NCI-H524 treated with DMSO at 0.1 percent for 48 hours (cell line): Measurements from ENCODE around the gene PRG2.
"Not testable (repeated sequence)": the region's sequence is repeated elsewhere in the genome, so short reads cannot be mapped to it uniquely, and the experiment has no call there.

Experiments
- DNase-seq: peaks from one replicate; lab custom pipeline; 2025; lab: John Stamatoyannopoulos, UW

Gene PRG2

GRCh38 chr11:57368106-57368844 lies 22.2 kb downstream of the PRG2 start:
- peak; percentile 49 for DNase-seq

- DNase-seq, result no peak
These were observed 25.4 kb downstream of the PRG2 start for GRCh38 chr11:57364851-57365660.

GRCh38 chr11:57363131-57364080 lies 27.0 kb downstream of the PRG2 start:
- DNase-seq, result no peak

GRCh38 chr11:57361926-57362325 lies 28.5 kb downstream of the PRG2 start:
- DNase-seq, result no peak

DNA sequence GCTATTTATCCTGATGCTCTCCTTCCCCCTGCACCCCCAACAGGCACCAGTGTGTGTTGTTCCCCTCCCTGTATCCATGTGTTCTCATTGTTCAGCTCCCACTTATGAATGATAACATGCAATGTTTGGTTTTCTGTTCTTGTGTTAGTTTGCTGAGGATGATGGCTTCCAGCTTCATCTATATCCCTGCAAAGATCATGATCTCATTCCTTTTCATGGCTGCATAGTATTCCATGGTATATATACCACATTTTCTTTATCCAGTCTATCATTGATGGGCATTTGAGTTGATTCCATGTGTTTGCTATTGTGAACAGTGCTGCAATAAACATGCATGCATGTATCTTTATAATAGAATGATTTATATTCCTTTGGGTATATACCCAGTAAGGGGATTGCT lies 29.0 kb downstream of the PRG2 start:
- DNase-seq, result not testable (repeated sequence)

- peak; percentile 18 for DNase-seq
These were observed 29.5 kb downstream of the PRG2 start for GRCh38 chr11:57360991-57361390.

- no peak for DNase-seq
These were observed 30.4 kb downstream of the PRG2 start for GRCh38 chr11:57359896-57360690.

GRCh38 chr11:57359396-57359795 lies 31.1 kb downstream of the PRG2 start:
- no peak for DNase-seq

GRCh38 chr11:57358991-57359390 lies 31.5 kb downstream of the PRG2 start:
- no peak for DNase-seq

DNA sequence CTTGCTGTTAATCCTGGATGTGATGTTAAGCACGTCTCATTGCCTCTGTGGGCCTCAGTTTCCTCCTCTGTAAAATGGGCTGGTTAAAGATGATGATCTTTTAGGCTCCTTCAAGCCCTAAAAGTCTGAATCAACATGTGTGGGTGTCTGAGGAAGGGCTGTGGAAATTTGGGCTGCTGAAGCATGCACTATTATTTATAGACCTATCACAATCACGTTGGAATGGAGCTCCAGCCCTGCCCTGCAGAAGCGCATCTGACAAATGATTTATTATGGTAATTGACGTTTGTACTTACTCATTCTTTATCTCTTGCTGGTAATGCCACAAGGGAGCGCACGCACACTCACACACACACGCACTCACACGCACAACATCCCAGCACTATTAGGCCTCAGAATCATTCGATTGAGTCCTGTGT lies 31.9 kb downstream of the PRG2 start:
- no peak for DNase-seq

GRCh38 chr11:57357856-57358255 lies 32.6 kb downstream of the PRG2 start:
- DNase-seq, result peak; percentile 57

DNA sequence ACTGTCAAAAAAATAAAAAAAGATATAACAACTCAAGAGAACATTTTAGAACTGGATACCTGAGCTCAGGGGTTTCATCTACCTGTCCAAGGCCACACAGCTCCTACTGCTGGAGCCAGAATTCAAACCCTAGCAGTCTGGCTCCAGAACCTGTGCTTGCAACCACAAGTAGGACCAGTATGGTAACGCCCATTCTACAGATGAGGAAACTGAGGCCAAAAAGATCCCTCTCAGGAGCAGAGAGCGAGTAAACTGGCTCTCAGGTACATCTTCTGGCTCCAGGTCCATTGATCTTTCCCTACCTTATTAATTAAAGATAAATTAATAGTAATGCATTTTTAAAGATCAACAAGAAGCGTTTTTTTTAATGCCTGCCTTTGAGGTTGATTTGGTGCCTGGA lies 33.1 kb downstream of the PRG2 start:
- DNase-seq, result no peak

- DNase-seq, result no peak
These were observed 34.2 kb downstream of the PRG2 start for GRCh38 chr11:57356268-57356667.

GRCh38 chr11:57354699-57355098 lies 35.8 kb downstream of the PRG2 start:
- DNase-seq, result peak; percentile 49

DNA sequence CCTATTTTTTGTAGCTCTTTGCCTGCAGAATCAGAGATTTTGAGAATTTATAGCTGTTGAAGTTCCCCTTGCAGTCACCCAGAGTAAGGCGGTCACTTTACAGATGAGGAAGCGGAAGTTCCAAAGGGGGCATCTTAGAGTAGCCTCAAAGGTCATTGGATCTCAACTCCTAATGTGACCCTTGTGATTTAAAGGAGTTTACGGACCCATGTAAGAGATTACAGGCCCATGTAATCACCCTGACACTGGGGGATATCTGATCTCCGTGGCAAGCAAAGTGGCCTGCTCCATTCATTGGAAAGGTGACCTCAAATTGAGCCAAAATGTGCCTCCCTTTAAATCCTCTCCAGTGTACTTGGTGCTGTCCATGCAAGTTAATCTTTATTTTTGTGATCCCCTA lies 36.6 kb downstream of the PRG2 start:
- no peak for DNase-seq

GRCh38 chr11:57353446-57353845 lies 37.0 kb downstream of the PRG2 start:
- no peak for DNase-seq

DNA sequence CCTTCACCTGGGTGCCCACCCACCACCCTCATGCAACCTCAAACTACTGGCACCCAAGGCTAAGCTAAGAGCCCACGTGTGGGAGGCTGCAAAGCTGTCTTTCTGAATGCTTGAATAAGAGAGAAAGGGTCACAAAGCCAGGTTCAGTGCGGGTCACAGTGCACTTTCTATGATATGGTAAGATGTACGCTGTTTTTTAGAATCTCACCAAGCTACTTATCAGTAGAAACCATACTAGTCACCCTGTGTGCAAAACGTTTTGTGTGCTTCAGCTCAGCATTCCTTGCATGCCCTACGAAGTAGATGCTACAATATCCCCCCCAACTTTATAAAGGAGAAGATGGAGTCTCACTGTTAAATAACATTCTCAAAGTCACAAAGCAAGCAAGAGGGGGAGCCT lies 37.4 kb downstream of the PRG2 start:
- no peak for DNase-seq

GRCh38 chr11:57349491-57350274 lies 40.8 kb downstream of the PRG2 start:
- no peak for DNase-seq

DNA sequence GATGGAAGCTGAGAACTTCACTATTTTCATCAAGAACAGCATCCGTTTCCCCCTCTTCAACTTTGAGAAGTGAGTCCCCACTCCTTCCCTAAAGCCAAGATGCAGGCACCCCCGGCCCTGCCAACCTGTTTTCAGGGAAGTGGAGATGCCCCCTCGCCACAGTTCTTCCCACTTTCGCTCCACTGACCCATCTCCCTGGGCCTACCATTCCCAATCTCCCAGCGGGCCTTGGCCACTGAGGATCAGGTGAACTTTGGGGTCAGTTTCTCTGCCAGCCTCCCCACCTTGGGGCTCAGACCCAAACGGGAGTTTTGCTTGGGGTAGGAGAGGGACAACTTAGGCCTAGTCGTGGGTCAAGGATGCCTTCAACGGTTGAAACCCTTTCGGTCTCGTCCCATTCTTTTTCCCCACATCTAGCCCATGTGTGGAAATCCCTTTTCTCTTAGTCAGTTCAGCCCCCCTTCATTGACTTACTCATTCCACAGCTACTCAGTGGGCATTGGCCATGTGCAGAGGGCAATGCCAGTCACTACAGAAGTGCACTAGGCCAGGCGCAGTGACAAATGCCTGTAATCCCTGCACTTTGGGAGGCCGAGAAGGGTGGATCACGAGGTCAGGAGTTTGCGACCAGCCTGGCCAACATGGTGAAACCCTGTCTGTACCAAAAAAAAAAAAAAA lies 41.7 kb downstream of the PRG2 start:
- DNase-seq, result no peak

DNA sequence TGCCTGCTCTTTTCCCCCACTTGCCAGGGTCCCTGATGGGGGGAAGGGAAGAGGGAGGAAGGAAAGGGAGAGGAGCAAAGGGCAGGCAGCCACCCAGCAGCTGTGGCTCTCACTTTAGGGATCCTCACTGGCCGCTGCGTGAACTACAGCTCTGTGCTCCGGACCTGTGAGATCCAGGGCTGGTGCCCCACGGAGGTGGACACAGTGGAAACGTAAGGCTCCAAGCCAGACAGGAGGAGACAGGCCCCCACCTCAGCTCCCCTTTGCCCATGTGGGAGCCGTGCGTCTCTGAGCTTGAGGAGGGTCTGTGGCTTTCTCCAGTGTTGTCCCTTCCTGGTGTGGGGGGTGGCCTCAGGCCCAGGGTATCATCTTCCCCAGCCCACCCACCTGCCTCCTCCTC lies 42.4 kb downstream of the PRG2 start:
- DNase-seq, result no peak
